Neural cell (in vitro differentiated cells): ENCODE data around the gene CASKIN1. TPM values are rescaled to one million over a fixed set of nuclear protein-coding genes. Genes with fewer than 3 reads are reported as not detected.
A peak's percentile ranks its signal among the peaks of the same experiment; 100 is the strongest.

Source experiments
- H2AFZ ChIP-seq: fragments of 200-600, 300-800 bp; sonication (generic), shearing (Covaris generic); 2 replicates; pipeline ENCODE4 v1.6.0; 2014; ENCODE audit warnings: low read depth, mild to moderate bottlenecking, antibody characterized with exemption, low read length, moderate library complexity
- H3F3A ChIP-seq: fragments of 200-600 bp; shearing (Covaris generic); 2 replicates; pipeline ENCODE4 v1.6.1; 2016; ENCODE audit warnings: mild to moderate bottlenecking, moderate library complexity, mixed read lengths, antibody characterized with exemption, low read length; ENCODE audit not compliant: insufficient read depth, poor library complexity, severe bottlenecking
- H3K27ac ChIP-seq: fragments of 200-600, 300-800 bp; sonication (generic), shearing (Covaris generic); 2 replicates; pipeline ENCODE4 v1.5.1; 2014; ENCODE audit warnings: mild to moderate bottlenecking, low read length, moderate library complexity
- H3K27me3 ChIP-seq: fragments of 300-800, 200-600 bp; sonication (generic), shearing (Covaris generic); 2 replicates; pipeline ENCODE4 v1.6.0; 2014; ENCODE audit warnings: mild to moderate bottlenecking, low read depth, low read length, moderate library complexity; ENCODE audit not compliant: insufficient read depth
- H3K36me3 ChIP-seq: fragments of 300-800, 200-600 bp; sonication (generic), shearing (Covaris generic); 2 replicates; pipeline ENCODE4 v1.5.1; 2014; ENCODE audit warnings: mild to moderate bottlenecking, antibody characterized with exemption, low read length, moderate library complexity; ENCODE audit not compliant: insufficient read depth
- H3K4me2 ChIP-seq: fragments of 300-800, 200-600 bp; sonication (generic), shearing (Covaris generic); 2 replicates; pipeline ENCODE4 v1.6.0; 2014; ENCODE audit warnings: mild to moderate bottlenecking, low read length
- H3K4me3 ChIP-seq: fragments of 300-800, 200-600 bp; sonication (generic), shearing (Covaris generic); 2 replicates; pipeline ENCODE4 v1.5.1; 2014; ENCODE audit warnings: mild to moderate bottlenecking, low read length, moderate library complexity
- H3K79me2 ChIP-seq: fragments of 200-600 bp; shearing (Covaris generic); replicated peaks from 2 replicates; pipeline ENCODE4 v1.6.0; 2014; ENCODE audit warnings: mild to moderate bottlenecking, low read length, moderate library complexity; ENCODE audit not compliant: insufficient read depth
- H3K9ac ChIP-seq: fragments of 300-800, 200-600 bp; sonication (generic), shearing (Covaris generic); 2 replicates; pipeline ENCODE4 v1.6.1; 2016; ENCODE audit warnings: mild to moderate bottlenecking, low read length, mixed read lengths
- H3K9me2 ChIP-seq: fragments of 200-600 bp; shearing (Covaris generic); 2 replicates; pipeline ENCODE4 v1.6.1; 2016; ENCODE audit warnings: mild to moderate bottlenecking, low read length, mixed read lengths; ENCODE audit not compliant: insufficient read depth
- H3K9me3 ChIP-seq: fragments of 200-600, 300-800 bp; sonication (generic), shearing (Covaris generic); 2 replicates; pipeline ENCODE4 v1.6.1; 2016; ENCODE audit warnings: mild to moderate bottlenecking, mixed run types, low read length, moderate library complexity, mixed read lengths
- H4K20me1 ChIP-seq: fragments of 200-600 bp; shearing (Covaris generic); 2 replicates; pipeline ENCODE4 v1.6.1; 2016; ENCODE audit warnings: mild to moderate bottlenecking, mixed run types; ENCODE audit not compliant: insufficient read depth
- CTCF ChIP-seq: fragments of 450-650 bp; IDR thresholded peaks from 2 replicates; pipeline ENCODE4 v1.5.1; 2014; ENCODE audit warnings: antibody characterized with exemption, mild to moderate bottlenecking, moderate library complexity; ENCODE audit not compliant: poor library complexity, severe bottlenecking
- EP300 ChIP-seq: fragments of 450-650 bp; conservative IDR thresholded peaks from 2 replicates; pipeline ENCODE4 v1.6.1; 2014; ENCODE audit warnings: antibody characterized with exemption, mild to moderate bottlenecking, moderate library complexity; ENCODE audit not compliant: poor library complexity, severe bottlenecking
- EZH2 ChIP-seq: fragments of 200-600, 300-800 bp; shearing (Covaris generic), sonication (generic); IDR thresholded peaks from 2 replicates; pipeline ENCODE4 v1.6.1; 2014; ENCODE audit warnings: antibody characterized with exemption, low read length, borderline replicate concordance, mild to moderate bottlenecking; ENCODE audit not compliant: insufficient read depth, poor library complexity, severe bottlenecking
- MXI1 ChIP-seq: fragments of 450-650 bp; conservative IDR thresholded peaks from 2 replicates; pipeline ENCODE4 v1.6.1; 2014; ENCODE audit warnings: antibody characterized with exemption, mild to moderate bottlenecking; ENCODE audit not compliant: poor library complexity, severe bottlenecking
- POLR2AphosphoS5 ChIP-seq: IDR thresholded peaks from 2 replicates; pipeline ENCODE4 v1.6.1; 2012
- RAD21 ChIP-seq: fragments of 450-650 bp; conservative IDR thresholded peaks from 2 replicates; pipeline ENCODE4 v1.6.1; 2014; ENCODE audit warnings: antibody characterized with exemption, mild to moderate bottlenecking, moderate library complexity
- SMC3 ChIP-seq: fragments of 450-650 bp; conservative IDR thresholded peaks from 2 replicates; pipeline ENCODE4 v1.6.1; 2014; ENCODE audit warnings: antibody characterized with exemption, mild to moderate bottlenecking, moderate library complexity; ENCODE audit not compliant: poor library complexity
- TAF1 ChIP-seq: IDR thresholded peaks from 2 replicates; pipeline ENCODE4 v1.6.1; 2012; ENCODE audit warnings: low read depth
- polyA plus RNA-seq: library from polyadenylated mRNA; depleted of rRNA; stranded (reverse); fragments of >200 nt; gene quantifications from 2 replicates; pipeline ENCODE4 v1.2.3, GENCODE V29; 2014
- TF ChIP-seq, protein P1 (sequence below): IDR thresholded peaks from 2 replicates; pipeline ENCODE4 v1.6.1; 2012; ENCODE audit warnings: borderline replicate concordance

The CASKIN1 gene
- polyA plus RNA-seq, 1 donor from 2014 or later: 10.3 TPM

DNA sequence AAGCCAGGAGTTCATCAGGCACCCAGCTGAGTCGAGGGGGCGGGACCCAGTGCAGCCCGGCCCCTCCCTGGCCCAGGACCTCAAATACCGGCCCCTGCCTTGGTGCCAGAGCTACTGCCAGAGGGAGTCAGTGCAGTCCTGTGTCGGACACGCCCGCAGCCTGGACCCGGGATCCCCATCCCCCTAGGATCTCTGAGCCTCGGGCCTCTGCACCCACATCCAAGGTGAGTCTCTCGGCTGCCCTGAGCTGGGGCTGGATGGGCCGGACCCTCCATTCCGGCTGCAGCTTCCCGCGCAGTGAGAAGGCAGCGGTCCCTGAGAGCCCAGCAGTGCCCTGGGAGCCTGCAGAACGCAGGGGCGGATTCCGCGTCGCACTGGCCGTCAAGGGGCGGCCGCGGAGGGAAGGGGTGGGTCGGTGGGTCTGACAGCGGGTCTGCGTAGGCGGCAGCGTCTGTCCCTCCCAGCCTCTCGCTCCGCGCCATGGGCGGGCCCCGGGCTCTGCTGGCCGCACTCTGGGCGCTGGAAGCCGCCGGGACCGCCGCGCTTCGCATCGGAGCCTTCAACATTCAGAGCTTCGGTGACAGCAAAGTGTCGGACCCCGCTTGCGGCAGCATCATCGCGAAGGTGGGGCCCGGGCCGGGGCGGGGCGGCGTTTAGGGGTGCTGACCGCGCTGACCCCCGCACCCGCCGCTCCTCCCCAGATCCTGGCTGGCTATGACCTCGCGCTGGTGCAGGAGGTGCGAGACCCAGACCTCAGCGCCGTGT is 40.1 kb upstream of the CASKIN1 start, which contains the start of gene DNASE1L2:
Gene DNASE1L2 (plus strand): TSS at position 108 of the 765 bp plus-strand sequence. CDS start 373 bp downstream, at position 481.
- Histone ChIP-seq H3K36me3 (no peaks in the 10 kb centered on the region), H3K79me2 (no peaks in the 10 kb centered on the region)

DNA sequence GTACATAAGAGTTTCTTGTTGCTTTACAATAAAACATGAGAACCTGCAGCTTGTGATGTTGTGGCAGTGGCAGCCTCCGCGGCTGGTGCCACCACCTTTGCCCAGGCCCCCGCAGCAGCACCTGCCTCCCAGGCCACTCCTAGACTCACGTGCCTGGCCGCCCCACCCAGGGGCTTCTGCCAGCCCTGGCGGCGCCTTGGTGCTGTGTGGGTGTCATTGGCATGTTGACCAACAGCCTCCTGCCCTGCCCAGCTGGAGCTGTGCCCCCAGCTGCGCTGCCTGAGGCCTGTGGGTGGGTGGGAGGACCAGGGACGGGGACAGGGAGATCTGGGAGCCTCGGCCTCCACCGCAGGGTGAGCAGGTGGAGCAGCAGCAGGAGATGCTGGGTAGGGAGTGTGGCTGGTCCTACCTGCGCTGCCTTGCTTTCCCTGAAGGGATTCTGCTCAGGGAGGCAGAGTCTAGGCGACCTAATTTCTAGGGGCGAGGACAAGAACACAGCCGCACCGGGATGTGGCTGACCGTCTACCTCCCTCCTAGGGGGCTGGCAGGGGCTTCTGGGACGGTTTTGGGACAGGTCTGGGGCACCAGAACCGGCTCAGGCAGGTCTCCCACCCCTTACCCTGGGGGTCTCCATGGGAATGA is 39.4 kb upstream of the CASKIN1 start:
- H2AFZ ChIP-seq: no peak overlapping the region
- no peaks in the 10 kb centered on the region for H3K9me2 ChIP-seq
- H4K20me1 ChIP-seq: no peaks in the 10 kb centered on the region
- H3K79me2 ChIP-seq: no peaks in the 10 kb centered on the region
- H3K4me3 ChIP-seq: no peak overlapping the region
- H3F3A ChIP-seq: no peaks in the 10 kb centered on the region
- no peak overlapping the region for H3K9ac ChIP-seq
- no peaks in the 10 kb centered on the region for H3K36me3 ChIP-seq
- no peak overlapping the region for H3K4me2 ChIP-seq
- no peak overlapping the region for H3K27ac ChIP-seq
- H3K9me3 ChIP-seq: no peaks in the 10 kb centered on the region
- H3K27me3 ChIP-seq: peaks cover 15% of the 10 kb centered on the region
- TF ChIP-seq SMC3 (no peak), MXI1 (no peak), EP300 (no peak), EZH2 (no peak), RAD21 (no peak), TAF1 (no peak), POLR2AphosphoS5 (no peak)
- TF ChIP-seq, protein P1, sequence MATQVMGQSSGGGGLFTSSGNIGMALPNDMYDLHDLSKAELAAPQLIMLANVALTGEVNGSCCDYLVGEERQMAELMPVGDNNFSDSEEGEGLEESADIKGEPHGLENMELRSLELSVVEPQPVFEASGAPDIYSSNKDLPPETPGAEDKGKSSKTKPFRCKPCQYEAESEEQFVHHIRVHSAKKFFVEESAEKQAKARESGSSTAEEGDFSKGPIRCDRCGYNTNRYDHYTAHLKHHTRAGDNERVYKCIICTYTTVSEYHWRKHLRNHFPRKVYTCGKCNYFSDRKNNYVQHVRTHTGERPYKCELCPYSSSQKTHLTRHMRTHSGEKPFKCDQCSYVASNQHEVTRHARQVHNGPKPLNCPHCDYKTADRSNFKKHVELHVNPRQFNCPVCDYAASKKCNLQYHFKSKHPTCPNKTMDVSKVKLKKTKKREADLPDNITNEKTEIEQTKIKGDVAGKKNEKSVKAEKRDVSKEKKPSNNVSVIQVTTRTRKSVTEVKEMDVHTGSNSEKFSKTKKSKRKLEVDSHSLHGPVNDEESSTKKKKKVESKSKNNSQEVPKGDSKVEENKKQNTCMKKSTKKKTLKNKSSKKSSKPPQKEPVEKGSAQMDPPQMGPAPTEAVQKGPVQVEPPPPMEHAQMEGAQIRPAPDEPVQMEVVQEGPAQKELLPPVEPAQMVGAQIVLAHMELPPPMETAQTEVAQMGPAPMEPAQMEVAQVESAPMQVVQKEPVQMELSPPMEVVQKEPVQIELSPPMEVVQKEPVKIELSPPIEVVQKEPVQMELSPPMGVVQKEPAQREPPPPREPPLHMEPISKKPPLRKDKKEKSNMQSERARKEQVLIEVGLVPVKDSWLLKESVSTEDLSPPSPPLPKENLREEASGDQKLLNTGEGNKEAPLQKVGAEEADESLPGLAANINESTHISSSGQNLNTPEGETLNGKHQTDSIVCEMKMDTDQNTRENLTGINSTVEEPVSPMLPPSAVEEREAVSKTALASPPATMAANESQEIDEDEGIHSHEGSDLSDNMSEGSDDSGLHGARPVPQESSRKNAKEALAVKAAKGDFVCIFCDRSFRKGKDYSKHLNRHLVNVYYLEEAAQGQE: no peak

More for the DNA sequence above, 40.1 kb upstream of the CASKIN1 start, which contains the start of gene DNASE1L2:
- H3K4me3 ChIP-seq: peak within 1 kb of the TSS; percentile 25
- TF ChIP-seq POLR2AphosphoS5 (no peak), RAD21 (no peak), MXI1 (no peak), SMC3 (no peak), TAF1 (no peak), EP300 (no peak), CTCF (no peak), EZH2 (no peak)
- TF ChIP-seq, protein P1: no peak
- H3K27me3 ChIP-seq: peaks cover 15% of the 10 kb centered on the region
- no peak within 1 kb of the TSS for H3K9ac ChIP-seq
- no peaks in the 10 kb centered on the region for H3F3A ChIP-seq
- H4K20me1 ChIP-seq: no peaks in the 10 kb centered on the region
- H2AFZ ChIP-seq: no peak within 1 kb of the TSS
- no peaks in the 10 kb centered on the region for H3K9me2 ChIP-seq
- no peak within 1 kb of the TSS for H3K27ac ChIP-seq
- H3K4me2 ChIP-seq: no peak within 1 kb of the TSS
- no peaks in the 10 kb centered on the region for H3K9me3 ChIP-seq
